Stimulated activated CD8-positive, alpha-beta memory T cell treated with anti-CD3 and anti-CD28 coated beads, Interleukin-12 subunit alpha, Interleukin-12 subunit beta, amount 100 ng/mL, for 1 hour (primary cell): ENCODE results near the gene SPOPL.

Source experiments
- DNase-seq: peaks from one replicate; pipeline ENCODE4 v3.0.0-alpha.2; 2020; ENCODE audit warnings: low read depth

The SPOPL gene

DNA sequence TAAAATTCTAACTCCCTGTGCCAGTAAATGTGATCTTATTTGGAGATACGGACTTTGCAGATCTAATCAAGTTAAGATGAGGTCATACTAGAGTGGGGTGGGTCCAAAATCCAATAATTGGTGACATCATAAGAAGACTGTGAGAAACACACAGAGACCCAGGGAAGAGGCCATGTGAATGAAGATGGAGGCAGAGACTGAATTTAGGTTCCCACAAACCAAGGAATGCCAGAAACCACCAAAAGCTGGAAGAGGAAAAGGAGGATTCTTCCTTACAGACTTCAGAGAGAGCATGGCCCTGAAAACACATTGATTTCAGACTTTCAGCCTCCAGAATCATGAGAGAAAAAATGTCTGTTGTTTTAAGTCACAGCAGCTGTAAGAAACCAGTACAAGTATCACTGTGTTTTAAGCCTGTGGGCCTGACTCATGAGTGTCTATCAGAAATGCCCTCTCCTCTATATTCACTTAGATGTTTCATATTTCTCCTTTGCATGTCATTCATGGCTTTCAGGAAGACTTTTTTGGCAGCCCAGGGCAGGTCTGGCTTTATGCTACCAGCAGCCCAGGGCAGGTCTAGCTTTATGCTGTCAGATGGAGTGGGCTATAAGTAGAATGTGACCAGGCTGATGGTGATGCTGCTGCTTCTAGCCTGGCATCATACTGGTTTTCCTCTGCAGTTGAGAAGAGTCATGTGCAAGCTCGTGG, 100.0 kb downstream of the SPOPL start:
- DNase-seq = no peak

DNA sequence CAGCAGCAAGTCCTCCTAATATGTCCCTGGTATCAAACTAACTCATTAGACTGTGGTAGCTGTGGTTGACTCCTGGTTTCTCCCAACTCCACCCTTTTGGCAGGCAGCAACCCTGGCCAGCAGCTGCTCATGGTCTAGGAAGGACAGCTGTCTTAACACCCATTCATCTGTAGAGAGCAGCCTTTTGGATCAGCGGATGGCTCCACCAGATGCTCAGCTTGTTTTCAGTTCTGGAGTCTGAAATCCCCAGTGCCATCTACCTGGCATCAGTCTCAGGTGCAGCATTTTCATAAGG, 100.5 kb downstream of the SPOPL start:
- DNase-seq = no peak

DNA sequence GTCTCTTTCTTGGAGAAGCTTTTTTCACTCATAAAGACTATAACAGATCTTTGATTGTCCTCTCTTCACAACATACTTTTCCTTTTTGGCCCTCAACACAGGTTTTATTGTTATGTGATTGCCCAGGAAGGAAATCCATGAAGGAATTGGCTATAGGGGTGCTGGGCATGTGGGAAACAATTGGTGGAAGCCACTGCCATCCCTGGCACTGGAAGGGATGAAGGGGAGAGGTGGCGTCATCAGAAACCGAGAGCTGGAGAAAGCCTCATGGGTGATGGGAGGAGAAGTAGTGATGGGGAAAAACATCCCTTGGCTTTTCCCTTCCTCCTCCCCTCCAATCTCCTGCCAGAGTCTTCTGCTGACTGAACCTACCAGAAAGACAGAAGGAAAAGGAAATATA, 106.2 kb downstream of the SPOPL start:
- no peak for DNase-seq

DNA sequence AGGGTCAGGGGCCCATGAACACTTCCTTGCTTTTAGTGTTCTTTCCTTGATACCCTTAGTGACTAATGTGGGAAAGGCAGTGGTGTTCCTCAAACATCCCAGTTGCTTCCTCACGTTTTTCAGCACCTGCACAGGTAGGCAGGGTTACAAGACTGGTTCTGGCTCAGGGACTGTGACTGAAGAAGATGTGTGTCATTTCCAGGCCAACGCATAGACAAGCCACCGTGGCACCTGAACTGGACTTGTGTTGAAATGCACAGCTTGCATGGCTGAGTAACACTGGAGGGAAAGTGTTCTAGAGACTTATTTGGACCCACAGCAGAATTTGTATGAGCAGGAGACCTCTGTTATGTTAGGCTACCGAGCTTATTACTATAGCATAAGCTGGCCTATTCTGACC, 107.9 kb downstream of the SPOPL start:
- no peak for DNase-seq

DNA sequence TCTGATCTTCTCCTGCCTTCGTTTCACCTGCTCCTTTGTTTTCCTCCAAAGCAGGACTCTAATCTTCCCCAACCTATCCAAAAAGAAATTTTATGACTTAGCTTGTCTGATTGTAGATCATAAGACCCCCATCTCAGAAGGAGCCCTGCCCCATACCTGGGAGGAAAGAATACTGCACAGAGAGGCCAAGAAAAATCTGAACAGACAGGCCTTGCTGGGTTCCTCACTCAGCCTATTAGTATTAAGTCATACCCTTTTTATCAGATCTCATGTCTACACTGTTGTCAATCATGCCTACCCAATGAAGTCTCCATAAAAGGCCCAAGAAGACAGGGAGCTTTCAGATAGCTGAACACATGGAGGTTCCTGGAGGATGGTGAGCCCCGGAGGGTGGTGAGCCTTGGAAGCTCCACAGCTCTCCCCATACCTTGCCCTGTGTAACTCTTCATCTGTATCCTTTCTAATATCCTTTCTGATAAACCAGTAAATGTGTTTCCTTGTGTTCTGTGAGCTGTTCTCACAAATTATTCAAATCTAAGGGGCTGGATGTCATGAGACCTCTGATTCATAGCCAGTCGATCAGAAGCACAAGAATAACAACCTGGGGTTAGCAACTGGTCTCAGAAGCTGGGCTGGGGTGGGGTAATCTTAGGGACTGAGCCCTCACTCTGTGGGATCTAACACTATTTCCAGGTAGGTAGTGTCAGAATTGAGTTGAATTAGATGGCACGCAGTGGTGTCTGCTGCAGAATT, 108.8 kb downstream of the SPOPL start:
- DNase-seq = no peak

DNA sequence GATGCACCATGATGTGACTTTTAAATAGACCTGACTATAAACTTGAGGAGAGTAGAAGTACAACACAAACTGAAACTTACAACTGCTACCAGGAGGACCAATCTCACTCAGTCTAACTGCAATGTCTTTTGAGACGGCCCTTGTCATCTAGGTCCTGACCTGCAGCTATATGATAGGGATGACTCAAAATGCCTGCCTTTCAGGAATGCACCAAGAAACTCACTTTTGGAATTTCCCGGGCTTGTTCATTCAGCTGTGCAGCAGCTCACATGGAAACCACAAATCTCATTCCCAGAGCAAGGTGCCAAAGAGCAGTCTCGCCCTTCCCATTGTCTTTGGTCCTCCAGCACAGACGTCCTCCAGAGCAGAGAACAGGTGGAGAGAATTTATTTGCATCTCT, 113.7 kb downstream of the SPOPL start:
- DNase-seq = no peak

DNA sequence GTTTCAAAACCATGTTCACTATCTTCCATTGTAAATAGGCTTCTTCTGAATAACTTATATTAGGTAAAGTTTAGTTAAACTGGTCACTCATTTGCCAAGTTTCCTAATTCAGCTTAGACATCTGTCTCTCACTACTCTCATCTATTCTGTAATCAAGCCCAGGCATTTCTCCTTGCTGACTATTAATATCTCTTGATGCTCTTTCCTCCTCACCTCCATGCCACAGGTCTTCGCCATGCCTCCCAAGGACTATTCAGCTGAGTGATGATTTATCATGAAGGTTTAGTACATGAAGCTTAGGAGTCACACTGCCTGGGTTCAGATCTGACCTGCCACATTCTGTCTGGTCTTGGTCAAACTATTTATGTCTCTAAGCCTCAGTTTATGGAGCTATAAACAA, 115.5 kb downstream of the SPOPL start:
- no peak for DNase-seq

DNA sequence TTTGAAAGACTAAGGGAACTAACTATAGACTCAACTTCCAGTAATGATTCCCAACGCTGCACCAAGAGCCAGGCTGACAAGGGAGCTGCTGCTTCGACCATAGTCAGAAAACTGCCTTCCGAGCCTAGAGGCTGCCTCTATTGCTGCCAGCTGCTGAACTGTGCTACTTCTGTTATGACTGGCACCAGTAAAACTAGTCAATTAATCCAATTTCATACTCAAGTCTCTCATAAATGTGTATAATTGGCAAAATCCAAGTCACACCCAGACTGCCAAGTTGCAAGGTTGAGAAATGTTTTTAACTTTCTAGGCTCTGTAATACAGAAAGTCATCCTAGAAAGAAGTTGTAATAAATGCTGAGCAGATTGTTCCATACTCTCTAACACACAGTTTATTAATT, 117.4 kb downstream of the SPOPL start:
- DNase-seq = no peak

DNA sequence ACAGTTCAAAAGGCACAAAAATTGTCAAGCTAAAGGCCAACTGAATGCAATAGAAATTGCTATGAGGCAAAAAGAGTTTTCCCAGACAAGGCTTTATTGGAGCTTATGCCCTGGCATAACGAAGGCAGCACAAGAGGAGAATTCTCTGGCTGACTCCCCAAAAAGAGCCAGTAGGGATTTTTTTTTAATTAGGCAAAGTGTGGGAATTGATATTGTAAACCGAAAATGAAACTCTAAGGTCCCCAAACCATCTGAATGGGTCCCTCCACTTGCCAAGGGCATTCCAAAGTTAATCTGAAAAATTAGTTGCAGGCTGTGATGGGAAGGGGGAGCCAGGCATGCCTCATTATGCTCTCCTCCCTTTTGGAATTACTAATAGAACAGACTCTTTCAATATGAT, 118.9 kb downstream of the SPOPL start:
- DNase-seq = no peak

DNA sequence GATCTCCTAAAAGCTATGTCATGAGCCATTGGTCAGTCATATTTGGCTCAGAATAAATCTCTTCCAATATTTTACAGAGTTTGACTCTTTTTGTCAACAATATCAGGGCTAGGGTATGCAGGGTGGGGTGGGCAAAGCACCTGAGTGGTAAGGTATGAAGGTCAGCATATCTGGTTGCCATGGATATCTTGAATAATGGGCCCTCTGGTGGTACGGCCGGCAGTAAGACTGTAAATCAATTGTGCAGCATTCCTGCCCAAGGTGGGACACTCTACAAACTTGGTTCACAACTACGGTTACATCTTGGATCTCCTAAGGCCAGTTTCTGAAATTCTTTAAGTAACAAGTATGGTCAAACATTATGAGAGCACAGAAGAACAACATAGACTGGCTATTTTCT, 119.6 kb downstream of the SPOPL start:
- DNase-seq = no peak

DNA sequence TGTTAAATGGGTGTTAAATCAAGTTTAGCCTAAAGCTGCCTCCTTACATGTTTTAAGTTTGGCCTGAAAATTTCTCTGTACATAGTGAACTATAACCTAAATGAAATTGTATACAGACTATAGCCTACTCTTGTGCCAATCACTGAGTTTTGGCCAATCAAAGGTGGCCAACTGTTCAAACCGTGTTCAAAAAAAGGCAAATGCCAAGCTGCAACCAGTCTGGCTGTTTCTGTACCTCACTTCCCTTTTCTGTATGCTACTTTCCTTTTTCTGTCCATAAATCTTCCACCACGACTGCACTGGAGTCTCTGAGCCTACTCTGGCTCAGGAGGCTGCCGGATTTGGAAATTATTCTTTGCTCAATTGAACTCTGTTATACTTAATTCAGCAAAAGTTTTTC, 121.0 kb downstream of the SPOPL start:
- DNase-seq = no peak
